ENCODE measurements around the gene GMPR2. TPM values are rescaled to one million over a fixed set of nuclear protein-coding genes. Genes with fewer than 3 reads are reported as not detected.

Gene GMPR2
- total and polyA plus RNA-seq, 2 of the 13 experiments (the other 11 are each of a cell fraction or from before 2014, with no cell fraction given) = 210 to 273 TPM

- peak; percentile 96 for TF ChIP-seq ZNF597 (CRISPR knock-in tag; IDR thresholded peaks at IDR 0.05)
- no peak for TF ChIP-seq ZNF225 (CRISPR knock-in tag; IDR thresholded peaks at IDR 0.05)
- peak; percentile 46; the same call in 1 of the 2 replicates for TF ChIP-seq KLF6 (CRISPR knock-in tag; IDR thresholded peaks at IDR 0.05)
- no peak for TF ChIP-seq ZNF281 (CRISPR knock-in tag; IDR thresholded peaks at IDR 0.05; ENCODE audit: borderline replicate concordance)
- TF ChIP-seq ZNF337 (CRISPR knock-in tag; IDR thresholded peaks at IDR 0.05; ENCODE audit: borderline replicate concordance, low read depth) = peak; percentile 98; the same call in 1 of the 2 replicates
- TF ChIP-seq NFIB (CRISPR knock-in tag; IDR thresholded peaks at IDR 0.05; ENCODE audit: borderline replicate concordance) = 0 out of 2 replicates have a peak, but pooled peaks have one; percentile 74
- TF ChIP-seq ZC3H4 (CRISPR knock-in tag; IDR thresholded peaks at IDR 0.05; ENCODE audit: borderline replicate concordance) = peak; percentile 70; the same call in 1 of the 2 replicates
- peak; percentile 99; the same call in 1 of the 2 replicates for TF ChIP-seq CAMTA2 (CRISPR knock-in tag; IDR thresholded peaks at IDR 0.05; ENCODE audit: borderline replicate concordance)
- peak; percentile 91 for TF ChIP-seq NR0B2 (CRISPR knock-in tag; IDR thresholded peaks at IDR 0.05)
- TF ChIP-seq ZBTB7A (CRISPR knock-in tag; IDR thresholded peaks at IDR 0.05) = peak; percentile 93
- 0 out of 2 replicates have a peak, but pooled peaks have one; percentile 49 for TF ChIP-seq KIAA2018 (CRISPR knock-in tag; IDR thresholded peaks at IDR 0.05; ENCODE audit: borderline replicate concordance)
- TF ChIP-seq ZSCAN5A (CRISPR knock-in tag; IDR thresholded peaks at IDR 0.05; ENCODE audit: borderline replicate concordance) = peak; percentile 38; the same call in 1 of the 2 replicates
- no peak; the same call in 1 of the 2 replicates for TF ChIP-seq SOX5 (CRISPR knock-in tag; IDR thresholded peaks at IDR 0.05; ENCODE audit: borderline replicate concordance)
- peak; percentile 100 for TF ChIP-seq ZNF605 (CRISPR knock-in tag; IDR thresholded peaks at IDR 0.05)
Measured at GRCh38 chr14:24232121-24232644, 546 bp upstream of the GMPR2 start, which contains the start of gene NEDD8 (continued).
